Osteocyte (in vitro differentiated cells): Measurements from ENCODE around the gene ADAM15. TPM values are rescaled to one million over a fixed set of nuclear protein-coding genes. Genes with fewer than 3 reads are reported as not detected.

Experiments used
- DNase-seq: peaks from one replicate; pipeline ENCODE4 v3.0.0; 2021; ENCODE audit warnings: mixed read lengths; ENCODE audit not compliant: unreplicated experiment; ENCODE audit errors: extremely low spot score
- H3K27ac Mint-ChIP-seq: one replicate; pipeline ENCODE4 v1.8.0; 2021; ENCODE audit warnings: mild to moderate bottlenecking, mixed read lengths; ENCODE audit not compliant: unreplicated experiment
- H3K27me3 Mint-ChIP-seq: one replicate; pipeline ENCODE4 v1.8.0; 2021; ENCODE audit warnings: mixed read lengths; ENCODE audit not compliant: unreplicated experiment
- H3K36me3 Mint-ChIP-seq: one replicate; pipeline ENCODE4 v1.8.0; 2021; ENCODE audit warnings: mixed read lengths; ENCODE audit not compliant: unreplicated experiment
- H3K4me1 Mint-ChIP-seq: one replicate; pipeline ENCODE4 v1.8.0; 2021; ENCODE audit warnings: mixed read lengths; ENCODE audit not compliant: unreplicated experiment
- H3K4me3 Mint-ChIP-seq: one replicate; pipeline ENCODE4 v1.8.0; 2021; ENCODE audit warnings: mild to moderate bottlenecking, moderate library complexity, mixed read lengths; ENCODE audit not compliant: unreplicated experiment
- H3K9me3 Mint-ChIP-seq: one replicate; pipeline ENCODE4 v1.8.0; 2021; ENCODE audit warnings: mixed read lengths; ENCODE audit not compliant: unreplicated experiment
- CTCF ChIP-seq: fragments of 200-600 bp; sonication (generic); IDR thresholded peaks from 2 replicates; pipeline ENCODE4 v1.5.0; 2021; ENCODE audit warnings: antibody characterized with exemption, mild to moderate bottlenecking, moderate library complexity
- total RNA-seq: library from RNA; stranded (reverse); gene quantifications from 2 replicates; pipeline ENCODE4 v1.2.1, GENCODE V29; 2021

ADAM15 gene
- total RNA-seq, 1 donor from 2014 or later: 89.4 TPM

- TF ChIP-seq CTCF: no peak
- no peak overlapping the region for H3K27ac Mint-ChIP-seq
- H3K36me3 Mint-ChIP-seq: no peaks in the 10 kb centered on the region
- DNase-seq: no peak
- no peaks in the 10 kb centered on the region for H3K4me1 Mint-ChIP-seq
- no peaks in the 10 kb centered on the region for H3K27me3 Mint-ChIP-seq
- no peaks in the 10 kb centered on the region for H3K9me3 Mint-ChIP-seq
- H3K4me3 Mint-ChIP-seq: no peak overlapping the region
These were observed 18.2 kb upstream of the ADAM15 start for GRCh38 chr1:155032886-155033285.

- no peak for DNase-seq
- Mint-ChIP-seq H3K36me3 (no peaks in the 10 kb centered on the region), H3K4me3 (no peak within 1 kb of the TSS), H3K4me1 (no peaks in the 10 kb centered on the region), H3K27ac (no peak within 1 kb of the TSS), H3K27me3 (no peaks in the 10 kb centered on the region), H3K9me3 (no peaks in the 10 kb centered on the region)
- no peak for TF ChIP-seq CTCF
These were observed 17.6 kb upstream of the ADAM15 start, which contains the start of the genes DCST1 and DCST2 for GRCh38 chr1:155033524-155033923. Gene DCST1, plus strand, starts transcription at chr1:155033824. Its CDS starts 213 bp downstream, at chr1:155034037. Gene DCST2, minus strand, starts transcription at chr1:155033781. Its CDS starts 80 bp downstream, at chr1:155033701.

- TF ChIP-seq CTCF: no peak
- Mint-ChIP-seq H3K9me3 (no peaks in the 10 kb centered on the region), H3K4me3 (no peak overlapping the region), H3K36me3 (no peaks in the 10 kb centered on the region), H3K4me1 (no peaks in the 10 kb centered on the region), H3K27ac (no peak overlapping the region), H3K27me3 (no peaks in the 10 kb centered on the region)
- no peak for DNase-seq
These were observed 16.6 kb upstream of the ADAM15 start for GRCh38 chr1:155034318-155035208.

- no peak overlapping the region for H3K4me3 Mint-ChIP-seq
- no peak for DNase-seq
- H3K27me3 Mint-ChIP-seq: no peaks in the 10 kb centered on the region
- no peak overlapping the region for H3K27ac Mint-ChIP-seq
- no peaks in the 10 kb centered on the region for H3K4me1 Mint-ChIP-seq
- no peaks in the 10 kb centered on the region for H3K36me3 Mint-ChIP-seq
- no peak for TF ChIP-seq CTCF
- no peaks in the 10 kb centered on the region for H3K9me3 Mint-ChIP-seq
These were observed 15.2 kb upstream of the ADAM15 start for GRCh38 chr1:155035936-155036335.

DNA sequence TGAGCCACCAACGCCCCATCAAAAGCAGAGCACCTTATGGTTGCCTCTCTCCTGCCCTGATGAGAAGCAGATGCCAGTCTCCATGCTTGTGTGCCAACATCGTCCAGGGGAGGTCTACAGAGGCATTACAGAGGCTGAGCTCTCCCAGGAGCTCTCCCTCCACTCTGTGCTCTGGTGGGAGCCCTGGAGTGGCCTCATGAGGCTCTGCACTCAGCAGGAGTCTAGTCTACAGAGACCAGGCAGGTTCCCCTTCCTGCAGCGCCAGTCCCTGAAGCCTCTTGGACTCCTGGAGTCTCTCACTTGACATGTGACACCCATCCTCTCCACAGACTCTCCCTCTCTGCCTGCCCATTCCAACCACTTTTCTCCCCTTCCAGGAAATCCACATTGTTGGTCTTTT lies 14.1 kb upstream of the ADAM15 start:
- no peak for TF ChIP-seq CTCF
- H3K36me3 Mint-ChIP-seq: no peaks in the 10 kb centered on the region
- H3K27ac Mint-ChIP-seq: no peak overlapping the region

More for the DNA sequence above, 14.1 kb upstream of the ADAM15 start:
- no peak overlapping the region for H3K4me3 Mint-ChIP-seq
- no peaks in the 10 kb centered on the region for H3K9me3 Mint-ChIP-seq
- H3K4me1 Mint-ChIP-seq: no peaks in the 10 kb centered on the region
- no peaks in the 10 kb centered on the region for H3K27me3 Mint-ChIP-seq
- no peak for DNase-seq
